H1 (cell line): ENCODE data around the gene GABRG3. TPM values are rescaled to one million over a fixed set of nuclear protein-coding genes. Genes with fewer than 3 reads are reported as not detected.

Source experiments
- CTCF ChIA-PET: fragments of 300-600 bp; sonication (Branson Sonifier 250); formaldehyde crosslinking; loops from one replicate; lab custom pipeline; 2021; ENCODE audit not compliant: partially characterized antibody; lab: Charles Lee
- POLR2A ChIA-PET: fragments of 300-600 bp; sonication (Branson Sonifier 250); formaldehyde crosslinking; loops from one replicate; lab custom pipeline; 2021; ENCODE audit warnings: inconsistent platforms; ENCODE audit not compliant: partially characterized antibody; lab: Charles Lee
- DNase-seq, 2 experiments: peaks; one replicate each; pipeline versions ENCODE4 v3.0.0 to v3.0.0-alpha.2; 2010 to 2022; ENCODE audit warnings: low spot score in 2 of 2, low read depth in 1 of 2, mixed read lengths in 1 of 2
- FAIRE-seq: peaks from 2 replicates; lab custom pipeline; 2011; peaks lifted over from hg19 to GRCh38; lab: Jason Lieb, UNC
- H2AFZ ChIP-seq: 2 replicates; pipeline ENCODE4 v1.8.1; 2012; ENCODE audit warnings: low read length, inconsistent platforms
- H2AK5ac ChIP-seq: 2 replicates; pipeline ENCODE4 v1.6.1; 2013; ENCODE audit warnings: low read depth, low read length
- H2BK120ac ChIP-seq: replicated peaks from 2 replicates; pipeline ENCODE3; 2013; ENCODE audit warnings: low read depth, low read length, inconsistent platforms
- H2BK12ac ChIP-seq: 2 replicates; pipeline ENCODE4 v1.6.1; 2013; ENCODE audit warnings: low read depth, low read length
- H2BK15ac ChIP-seq: 2 replicates; pipeline ENCODE4 v1.6.1; 2013; ENCODE audit warnings: low read length
- H2BK20ac ChIP-seq: 2 replicates; pipeline ENCODE4 v1.6.1; 2013; ENCODE audit warnings: low read length
- H2BK5ac ChIP-seq: 2 replicates; pipeline ENCODE4 v1.6.1; 2013; ENCODE audit warnings: low read depth, low read length
- H3K14ac ChIP-seq: 2 replicates; pipeline ENCODE4 v1.6.1; 2013; ENCODE audit warnings: inconsistent platforms; ENCODE audit not compliant: insufficient read length
- H3K18ac ChIP-seq: 2 replicates; pipeline ENCODE4 v1.6.1; 2013; ENCODE audit warnings: low read length; ENCODE audit errors: extremely low read depth
- H3K23ac ChIP-seq: 2 replicates; pipeline ENCODE4 v1.6.1; 2013; ENCODE audit warnings: inconsistent platforms; ENCODE audit not compliant: insufficient read length
- H3K23me2 ChIP-seq: 2 replicates; pipeline ENCODE4 v1.6.1; 2013; ENCODE audit warnings: low read depth, low read length
- H3K27ac ChIP-seq: 2 replicates; pipeline ENCODE4 v1.6.1; 2011; ENCODE audit warnings: low read depth, low read length, inconsistent platforms
- H3K27me3 ChIP-seq, 4 experiments: replicated peaks in 1 of 4; 1 replicate in 1 of 4; 2 replicates in 3 of 4; pipeline versions ENCODE4 v1.6.1 to v1.8.1; 2011 to 2013; ENCODE audit warnings: low read length in 3 of 4, mild to moderate bottlenecking in 3 of 4, inconsistent platforms in 2 of 4, mixed read lengths in 2 of 4, moderate library complexity in 1 of 4; ENCODE audit not compliant: control insufficient read depth in 3 of 4, insufficient read depth in 3 of 4; ENCODE audit errors: extremely low read depth in 1 of 4
- H3K36me3 ChIP-seq, 4 experiments: 2 replicates each; pipeline versions ENCODE4 v1.6.1 to v1.8.1; 2011 to 2013; ENCODE audit warnings: mild to moderate bottlenecking in 4 of 4, low read length in 3 of 4, moderate library complexity in 2 of 4, control low read depth in 1 of 4, inconsistent platforms in 1 of 4; ENCODE audit not compliant: insufficient read depth in 4 of 4, control insufficient read depth in 2 of 4
- H3K4ac ChIP-seq: replicated peaks from 2 replicates; pipeline ENCODE3; 2013; ENCODE audit warnings: low read length, low read depth, mixed read lengths, inconsistent platforms; ENCODE audit not compliant: insufficient read length
- H3K4me1 ChIP-seq, 4 experiments: replicated peaks in 1 of 4; 1 replicate in 1 of 4; 2 replicates in 3 of 4; pipeline versions ENCODE4 v1.6.1 to v1.8.1; 2011 to 2013; ENCODE audit warnings: low read length in 3 of 4, inconsistent platforms in 2 of 4, mixed read lengths in 1 of 4; ENCODE audit not compliant: insufficient read depth in 4 of 4, control insufficient read depth in 3 of 4
- H3K4me2 ChIP-seq, 2 experiments: 2 replicates each; pipeline versions ENCODE4 v1.6.1 to v1.8.1; 2011 to 2013; ENCODE audit warnings: low read depth in 2 of 2, low read length in 2 of 2, control low read depth in 1 of 2, inconsistent platforms in 1 of 2, mild to moderate bottlenecking in 1 of 2; ENCODE audit not compliant: insufficient read depth in 1 of 2
- H3K4me3 ChIP-seq, 4 experiments: fragments of 200-600, 300-600 bp in 1 of 4; sonication (generic), shearing (Covaris generic), sonication (Bioruptor Twin) in 1 of 4; 2 replicates each; pipeline versions ENCODE4 v1.5.1 to v1.8.1; 2011 to 2016; ENCODE audit warnings: low read length in 4 of 4, low read depth in 3 of 4, control low read depth in 2 of 4, inconsistent platforms in 2 of 4, mild to moderate bottlenecking in 2 of 4, mixed read lengths in 1 of 4, moderate library complexity in 1 of 4; ENCODE audit not compliant: insufficient read depth in 2 of 4; ENCODE audit errors: extremely low read depth in 1 of 4
- H3K56ac ChIP-seq: replicated peaks from 2 replicates; pipeline ENCODE3; 2013; ENCODE audit warnings: low read depth, mild to moderate bottlenecking, mixed read lengths, low read length, inconsistent platforms; ENCODE audit not compliant: insufficient read length
- H3K79me1 ChIP-seq: 2 replicates; pipeline ENCODE4 v1.6.1; 2013; ENCODE audit warnings: low read depth, low read length, control low read depth
- H3K79me2 ChIP-seq, 2 experiments: 2 replicates each; pipeline versions ENCODE4 v1.6.1 to v1.8.1; 2012 to 2013; ENCODE audit warnings: low read length in 2 of 2, mild to moderate bottlenecking in 2 of 2, inconsistent platforms in 1 of 2; ENCODE audit not compliant: insufficient read depth in 2 of 2, control insufficient read depth in 1 of 2
- H3K9ac ChIP-seq, 4 experiments: replicated peaks in 1 of 4; 1 replicate in 1 of 4; 2 replicates in 3 of 4; pipeline versions ENCODE4 v1.6.1 to v1.8.1; 2011 to 2013; ENCODE audit warnings: low read depth in 3 of 4, low read length in 3 of 4, control low read depth in 2 of 4, mild to moderate bottlenecking in 2 of 4, moderate library complexity in 2 of 4, inconsistent platforms in 1 of 4; ENCODE audit errors: extremely low read depth in 1 of 4
- H3K9me3 ChIP-seq, 2 experiments: 2 replicates each; pipeline versions ENCODE4 v1.6.1 to v1.8.1; 2012 to 2013; ENCODE audit warnings: mild to moderate bottlenecking in 2 of 2, moderate library complexity in 2 of 2, control low read depth in 1 of 2, inconsistent platforms in 1 of 2, low read depth in 1 of 2, low read length in 1 of 2, mixed read lengths in 1 of 2; ENCODE audit not compliant: insufficient read depth in 2 of 2
- H4K20me1 ChIP-seq, 2 experiments: replicated peaks in 1 of 2; 2 replicates each; pipeline versions ENCODE3 to v1.8.1; 2011 to 2013; ENCODE audit warnings: inconsistent platforms in 2 of 2, low read length in 2 of 2, mild to moderate bottlenecking in 1 of 2; ENCODE audit not compliant: insufficient read depth in 2 of 2, control insufficient read depth in 1 of 2
- H4K5ac ChIP-seq: 2 replicates; pipeline ENCODE4 v1.6.1; 2013; ENCODE audit warnings: low read length, low read depth, mixed read lengths, inconsistent platforms; ENCODE audit not compliant: insufficient read length
- H4K8ac ChIP-seq: 2 replicates; pipeline ENCODE4 v1.8.0; 2013; ENCODE audit warnings: mild to moderate bottlenecking, moderate library complexity, low read length, inconsistent platforms; ENCODE audit not compliant: insufficient read depth; ENCODE audit errors: extremely low read depth
- H4K91ac ChIP-seq: replicated peaks from 2 replicates; pipeline ENCODE3; 2013; ENCODE audit warnings: low read length, mixed read lengths, inconsistent platforms; ENCODE audit not compliant: insufficient read length
- CTBP2 ChIP-seq: IDR thresholded peaks from 2 replicates; pipeline ENCODE4 v1.7.0; 2011; ENCODE audit warnings: borderline replicate concordance, mild to moderate bottlenecking, moderate library complexity, mixed read lengths, low read length; ENCODE audit not compliant: insufficient read depth, insufficient read length
- HDAC2 ChIP-seq, 2 experiments: fragments of 300-600 bp in 1 of 2; sonication (generic) in 1 of 2; IDR thresholded peaks; 2 replicates each; pipeline ENCODE4 v1.6.1; 2011 to 2012; ENCODE audit warnings: low read depth in 2 of 2, low read length in 2 of 2, mild to moderate bottlenecking in 2 of 2, moderate library complexity in 2 of 2, borderline replicate concordance in 1 of 2, inconsistent platforms in 1 of 2
- KDM4A ChIP-seq: IDR thresholded peaks from one replicate; pipeline ENCODE4 v1.7.1; 2012; ENCODE audit warnings: low read depth, mild to moderate bottlenecking, moderate library complexity, low read length, inconsistent platforms; ENCODE audit not compliant: severe bottlenecking
- KDM5A ChIP-seq: fragments of 200-600 bp; IDR thresholded peaks from 2 replicates; pipeline ENCODE4 v1.7.1; 2012; ENCODE audit warnings: mild to moderate bottlenecking, low read length, inconsistent platforms, mixed read lengths
- SUZ12 ChIP-seq: fragments of 200-600 bp; sonication (generic); IDR thresholded peaks from 2 replicates; pipeline ENCODE4 v1.6.1; 2012; ENCODE audit warnings: mild to moderate bottlenecking, inconsistent platforms, low read length, moderate library complexity, mixed read lengths
- WGBS, 2 experiments: shearing (Covaris generic) in 1 of 2; methylation state at CpG; one replicate each; pipeline versions ENCODE4 v1.1.6 to v1.1.7; 2013 to 2015; ENCODE audit warnings: low lambda C conversion rate in 2 of 2, mixed read lengths in 2 of 2, inconsistent platforms in 1 of 2, low coverage in 1 of 2, missing lambda C conversion rate in 1 of 2; ENCODE audit not compliant: insufficient replicate concordance in 2 of 2, insufficient coverage in 1 of 2, insufficient read length in 1 of 2; ENCODE audit errors: extremely low coverage in 1 of 2, missing lambda C conversion rate in 1 of 2; 5-methylcytosine and 5-hydroxymethylcytosine counted together
- long read RNA-seq, 2 experiments: library from RNA in 1 of 2; library from capped mRNA in 1 of 2; stranded (forward); transcript quantifications; one replicate each; pipeline ENCODE4 v2.0.0, GENCODE V29; 2021; ENCODE audit warnings: inconsistent platforms in 1 of 2
- polyA minus RNA-seq, 3 experiments: library from RNA; depleted of rRNA, polyadenylated mRNA; stranded (reverse); fragments of >200 nt; gene quantifications; 1 replicate in 2 of 3; 2 replicates in 1 of 3; pipeline ENCODE4 v1.2.3, GENCODE V29; 2011
- polyA plus RNA-seq, 7 experiments: library from polyadenylated mRNA; depleted of rRNA in 3 of 7; stranded (reverse) in 5 of 7; unstranded in 2 of 7; fragments of >200 nt in 5 of 7; fragments of 200-250 nt in 2 of 7; gene quantifications; 1 replicate in 5 of 7; 2 replicates in 1 of 7; 4 replicates in 1 of 7; pipeline versions ENCODE4 v1.2.1 to v1.2.3, GENCODE V29; 2011 to 2013; ENCODE audit warnings: missing spikeins in 2 of 7, mixed read lengths in 2 of 7
- total RNA-seq: library from RNA; stranded (reverse); fragmentation: NEBNext Ultra II Directional; extraction: Animal tissue kit (Norgen Biotek cat#: 25700); gene quantifications from 2 replicates; pipeline ENCODE4 v1.2.1, GENCODE V29; 2021

Gene GABRG3
- total RNA-seq: 0.80 and 1.3 TPM in 2 replicates
- 0.05 and 0.17 TPM in 2 replicates for polyA plus RNA-seq (2011; rRNA removed)
- polyA plus RNA-seq (2011; cell fraction: cytosol; rRNA removed): 0.40 TPM
- polyA plus RNA-seq (2011; cell fraction: nucleus; rRNA removed): 0.39 TPM
- polyA plus RNA-seq (2012, experiment 1 of 2): 0.08 to 0.31 TPM (median 0.20 TPM) in 4 replicates
- not detected for polyA plus RNA-seq (2012, experiment 2 of 2)
- polyA plus RNA-seq (2013, experiment 1 of 2): 0.51 TPM
- polyA plus RNA-seq (2013, experiment 2 of 2): 0.52 TPM
- 0.47 and 0.83 TPM in 2 replicates for polyA minus RNA-seq (2011; rRNA and poly(A)+ RNA removed)
- not detected for polyA minus RNA-seq (2011; cell fraction: cytosol; rRNA and poly(A)+ RNA removed)
- 6.0 TPM for polyA minus RNA-seq (2011; cell fraction: nucleus; rRNA and poly(A)+ RNA removed)
- long read RNA-seq, experiment 1: 0 reads
- long read RNA-seq, experiment 2: 0 reads

DNA sequence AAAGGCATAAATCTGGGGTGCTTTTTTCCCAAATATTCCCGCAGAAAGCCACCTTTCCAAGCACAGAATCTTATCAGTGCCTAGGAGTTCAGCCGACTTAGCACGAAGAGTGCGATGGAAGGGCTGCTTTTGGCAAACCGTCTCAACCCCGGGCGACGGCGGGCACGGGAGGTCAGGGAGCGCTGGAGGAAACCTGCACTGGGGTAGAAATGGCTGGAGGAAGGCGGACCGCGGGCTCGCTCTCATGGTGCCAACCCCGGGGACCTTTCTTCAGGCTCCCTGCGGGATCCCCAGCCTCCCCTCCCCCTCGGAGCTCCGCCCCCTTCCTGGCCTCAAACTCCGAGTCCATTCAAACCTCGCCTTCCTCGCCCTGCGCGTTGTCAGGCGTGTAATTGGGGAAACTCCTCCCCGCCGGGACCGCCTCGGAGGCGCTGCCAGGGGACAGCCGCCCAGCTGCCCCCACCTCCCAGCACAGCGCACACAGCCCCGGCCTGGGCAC is at the start of gene GABRG3:
Gene GABRG3 (plus strand): TSS at position 470 of the 499 bp plus-strand sequence.
- Histone ChIP-seq H2BK20ac (no peak within 1 kb of the TSS), H3K56ac (no peak within 1 kb of the TSS), H3K36me3 (no peaks in the 10 kb centered on the region), H3K27me3 (peaks cover 16 to 57% (median 49%) of the 10 kb centered on the region in 4 experiments), H2AK5ac (no peak within 1 kb of the TSS), H3K14ac (no peak within 1 kb of the TSS), H2BK12ac (no peak within 1 kb of the TSS), H3K18ac (no peak within 1 kb of the TSS), H3K4me2 (peak within 1 kb of the TSS; percentile 50 to 86), H3K9ac (no peak within 1 kb of the TSS; a peak in 2 of 7 replicates), H3K4me3 (peak within 1 kb of the TSS; percentile 46 to 76 (median 52)), H2BK15ac (no peak within 1 kb of the TSS), H4K20me1 (no peaks in the 10 kb centered on the region), H2AFZ (peak within 1 kb of the TSS; percentile 63; the same call in 1 of the 2 replicates), H2BK120ac (peak within 1 kb of the TSS; percentile 27), H4K5ac (no peak within 1 kb of the TSS), H3K79me1 (no peaks in the 10 kb centered on the region), H3K23ac (no peak within 1 kb of the TSS), H4K8ac (peak within 1 kb of the TSS; percentile 51), H2BK5ac (no peak within 1 kb of the TSS), H3K4me1 (peaks cover 0 to 3% (median 1%) of the 10 kb centered on the region in 4 experiments; a peak in 1 of 7 replicates), H3K9me3 (no peaks in the 10 kb centered on the region), H3K4ac (no peak within 1 kb of the TSS), H3K23me2 (peaks cover 9% of the 10 kb centered on the region; the same call in 1 of the 2 replicates), H3K27ac (no peak within 1 kb of the TSS), H4K91ac (no peak within 1 kb of the TSS), H3K79me2 (no peaks in the 10 kb centered on the region)
- CTCF ChIA-PET: interaction anchor here (0.6 to 7.6 kb wide), 4 partner anchors 14 to 1059 kb away, joined by 3 to 74 read pairs (median 4); no protein-coding TSS in a partner anchor
- FAIRE-seq: no peak
- POLR2A ChIA-PET: no interaction called here
- DNase-seq: peak in 1 of 2 experiments; percentile 79
- 3% methylated on average over 29 of the region's 33 CpGs; no CpG with 5 or more reads in 1 of the 2 experiments for WGBS, 2 experiments
- no peak for TF ChIP-seq KDM5A
- 0 out of 2 replicates have a peak, but pooled peaks have one; percentile 34 for TF ChIP-seq SUZ12
- TF ChIP-seq HDAC2 (IDR thresholded peaks at IDR 0.05; ENCODE audit: borderline replicate concordance in 1 of 2, low read depth in 2 of 2, low read length in 2 of 2): 0 out of 4 replicates have a peak, but pooled peaks of 1 of the 2 experiments have one; percentile 18
- TF ChIP-seq KDM4A: peak; percentile 93
- TF ChIP-seq CTBP2: peak; percentile 7
